ENCODE measurements around the gene CRHBP.
"Not testable (repeated sequence)": the region's sequence is repeated elsewhere in the genome, so short reads cannot be mapped to it uniquely, and the experiment has no call there.

The CRHBP gene

DNA sequence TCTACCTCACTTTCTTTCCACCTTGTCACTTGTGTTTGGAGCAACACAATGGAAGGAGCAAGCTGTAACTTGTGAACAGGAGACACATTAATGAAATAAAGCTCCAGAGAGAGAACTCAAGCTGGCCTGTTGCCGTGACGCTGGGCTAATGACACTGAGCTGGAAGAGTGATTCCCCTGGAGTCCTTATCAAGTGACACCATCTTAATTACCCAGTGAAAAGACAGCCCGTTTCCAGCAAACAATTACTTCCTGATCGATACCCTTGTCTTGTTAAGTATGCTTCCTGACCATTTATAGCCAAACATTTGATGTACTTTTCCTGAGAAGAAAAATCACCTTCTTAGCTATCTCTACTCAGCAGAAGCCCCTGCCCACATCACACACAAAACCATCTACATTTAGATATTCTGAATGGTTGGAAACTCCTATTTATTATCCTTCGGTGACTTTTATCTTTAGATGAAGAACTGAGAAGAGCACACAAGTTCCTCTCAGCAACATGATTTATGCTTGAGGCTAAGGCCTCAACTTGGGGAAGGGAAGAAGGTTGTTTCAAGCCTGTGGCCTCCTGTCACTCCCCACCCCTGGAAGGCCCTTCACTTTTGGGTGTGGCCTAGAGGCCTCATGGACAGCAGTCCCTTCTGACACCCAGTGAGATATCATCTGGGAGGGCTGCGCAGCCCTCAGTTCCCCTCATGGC lies 34.1 kb downstream of the CRHBP start:
- ChIA-PET CTCF (no interaction called here), POLR2A (no interaction called here)
- TF ChIP-seq CTCF (IDR thresholded peaks at IDR 0.05; ENCODE audit: insufficient read depth, low read length, missing control alignments) = no peak
- DNase-seq (ENCODE audit: low read depth, low spot score) = no peak
- no peak overlapping the region for H3K4me3 ChIP-seq (ENCODE audit: low read depth, low read length)

DNA sequence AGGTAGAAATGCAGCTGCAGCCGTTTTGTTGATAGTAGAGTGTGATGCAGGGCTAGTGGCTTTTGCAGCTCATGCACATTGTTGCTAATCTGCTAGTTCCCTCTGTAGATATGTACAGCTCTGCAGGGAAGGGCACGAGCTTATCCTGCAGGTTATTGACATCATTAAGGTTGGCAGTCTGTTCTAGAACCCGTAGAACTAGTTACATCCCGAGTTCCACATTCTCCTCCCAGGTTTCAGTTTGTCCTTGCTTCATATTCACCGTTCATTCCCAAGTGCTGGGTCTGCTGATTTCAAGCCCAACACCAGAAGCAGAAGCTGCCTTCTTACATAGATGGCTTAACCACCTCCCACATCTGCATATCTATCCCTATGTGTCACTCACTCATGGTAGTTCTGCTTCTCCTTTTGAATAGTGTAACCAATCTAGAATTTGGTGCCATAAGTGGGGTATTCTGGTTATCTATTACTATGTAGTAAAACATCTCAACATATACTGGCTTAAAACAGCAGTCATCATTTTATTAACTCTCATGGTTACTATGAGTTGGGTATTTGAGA lies 38.1 kb downstream of the CRHBP start:
- POLR2A ChIA-PET = no interaction called here
- no peak for TF ChIP-seq CTCF (IDR thresholded peaks at IDR 0.05; ENCODE audit: insufficient read depth, low read length, missing control alignments)
- DNase-seq (ENCODE audit: low read depth, low spot score) = no peak
- CTCF ChIA-PET = no interaction called here
- no peak overlapping the region for H3K4me3 ChIP-seq (ENCODE audit: low read depth, low read length)

DNA sequence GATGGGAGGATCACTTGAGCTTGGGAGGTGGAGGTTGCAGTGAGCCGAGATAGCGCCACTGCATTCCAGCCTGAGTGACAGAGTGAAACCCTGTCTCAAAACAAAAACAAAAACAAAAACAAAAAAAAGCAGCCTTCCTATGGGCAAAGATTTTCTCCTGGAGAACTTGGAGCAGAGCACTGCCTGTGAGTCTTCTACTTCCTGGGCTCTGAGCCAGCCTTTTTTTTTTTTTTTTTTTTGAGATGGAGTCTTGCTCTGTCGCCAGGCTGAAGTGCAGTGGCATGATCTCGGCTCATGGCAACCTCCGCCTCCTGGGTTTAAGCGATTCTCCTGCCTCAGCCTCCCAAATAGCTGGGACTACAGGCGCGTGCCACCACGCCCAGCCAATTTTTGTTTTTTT lies 40.6 kb downstream of the CRHBP start:
- H3K4me3 ChIP-seq (ENCODE audit: low read depth, low read length); POLR2A ChIA-PET; DNase-seq (ENCODE audit: low read depth, low spot score); CTCF ChIA-PET: not testable (repeated sequence)

- ChIA-PET CTCF (no interaction called here), POLR2A (no interaction called here)
- DNase-seq (ENCODE audit: low read depth, low spot score) = no peak
- TF ChIP-seq CTCF (IDR thresholded peaks at IDR 0.05; ENCODE audit: insufficient read depth, low read length, missing control alignments) = no peak
- no peak overlapping the region for H3K4me3 ChIP-seq (ENCODE audit: low read depth, low read length)
Measured at GRCh38 chr5:76994337-76994736, 41.5 kb downstream of the CRHBP start.

GRCh38 chr5:76998251-76998650 lies 45.4 kb downstream of the CRHBP start:
- POLR2A ChIA-PET; DNase-seq (ENCODE audit: low read depth, low spot score): not testable (repeated sequence)
- CTCF ChIA-PET = interaction anchor here (1.5 to 1.8 kb wide), 2 partner anchors 19 to 128 kb away, joined by 4 read pairs; no protein-coding TSS in a partner anchor

GRCh38 chr5:76999451-76999850 lies 46.6 kb downstream of the CRHBP start:
- DNase-seq (ENCODE audit: low read depth, low spot score) = peak; percentile 34
- ChIA-PET POLR2A (no interaction called here), CTCF (interaction anchor here (0.8 to 1.8 kb wide), 5 partner anchors 14 to 129 kb away, joined by 3 to 4 read pairs (median 4); partner anchors contain the start of gene AGGF1)
- TF ChIP-seq CTCF (IDR thresholded peaks at IDR 0.05; ENCODE audit: insufficient read depth, low read length, missing control alignments) = no peak
- H3K4me3 ChIP-seq (ENCODE audit: low read depth, low read length) = no peak overlapping the region

More at GRCh38 chr5:76998251-76998650, 45.4 kb downstream of the CRHBP start:
- not testable (repeated sequence) for H3K4me3 ChIP-seq (ENCODE audit: low read depth, low read length)

DNA sequence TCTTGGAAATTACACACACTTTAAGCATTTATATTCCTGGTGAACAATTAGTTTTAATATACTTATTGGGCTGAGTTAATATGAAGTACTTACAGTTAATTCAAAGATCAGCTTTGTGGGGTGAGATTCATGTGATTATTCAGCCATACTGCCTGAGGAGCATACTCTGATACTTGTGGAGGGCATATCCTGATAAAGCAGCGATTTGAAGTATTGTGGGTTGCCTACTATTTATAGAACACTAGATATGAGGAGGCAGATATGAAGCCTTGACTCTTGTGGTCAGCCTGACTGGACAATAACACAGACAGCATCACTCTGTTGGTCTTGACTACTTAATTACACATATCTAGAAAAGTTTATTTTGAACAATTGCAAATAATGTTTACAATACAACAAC lies 50.4 kb downstream of the CRHBP start:
- ChIA-PET POLR2A (no interaction called here), CTCF (no interaction called here)
- TF ChIP-seq CTCF (IDR thresholded peaks at IDR 0.05; ENCODE audit: insufficient read depth, low read length, missing control alignments) = no peak

More for the DNA sequence above, 50.4 kb downstream of the CRHBP start:
- H3K4me3 ChIP-seq (ENCODE audit: low read depth, low read length) = no peak overlapping the region
- no peak for DNase-seq (ENCODE audit: low read depth, low spot score)
